Endometrium (tissue), 2 donors: ENCODE data around the gene TEAD3.
"Not testable (repeated sequence)": the region's sequence is repeated elsewhere in the genome, so short reads cannot be mapped to it uniquely, and the experiment has no call there.

Experiments used
- FAIRE-seq: peaks from 2 replicates; lab custom pipeline; 2012; peaks lifted over from hg19 to GRCh38; lab: Jason Lieb, UNC
- donor health status: control.
- donor health status: control.

Gene TEAD3

DNA sequence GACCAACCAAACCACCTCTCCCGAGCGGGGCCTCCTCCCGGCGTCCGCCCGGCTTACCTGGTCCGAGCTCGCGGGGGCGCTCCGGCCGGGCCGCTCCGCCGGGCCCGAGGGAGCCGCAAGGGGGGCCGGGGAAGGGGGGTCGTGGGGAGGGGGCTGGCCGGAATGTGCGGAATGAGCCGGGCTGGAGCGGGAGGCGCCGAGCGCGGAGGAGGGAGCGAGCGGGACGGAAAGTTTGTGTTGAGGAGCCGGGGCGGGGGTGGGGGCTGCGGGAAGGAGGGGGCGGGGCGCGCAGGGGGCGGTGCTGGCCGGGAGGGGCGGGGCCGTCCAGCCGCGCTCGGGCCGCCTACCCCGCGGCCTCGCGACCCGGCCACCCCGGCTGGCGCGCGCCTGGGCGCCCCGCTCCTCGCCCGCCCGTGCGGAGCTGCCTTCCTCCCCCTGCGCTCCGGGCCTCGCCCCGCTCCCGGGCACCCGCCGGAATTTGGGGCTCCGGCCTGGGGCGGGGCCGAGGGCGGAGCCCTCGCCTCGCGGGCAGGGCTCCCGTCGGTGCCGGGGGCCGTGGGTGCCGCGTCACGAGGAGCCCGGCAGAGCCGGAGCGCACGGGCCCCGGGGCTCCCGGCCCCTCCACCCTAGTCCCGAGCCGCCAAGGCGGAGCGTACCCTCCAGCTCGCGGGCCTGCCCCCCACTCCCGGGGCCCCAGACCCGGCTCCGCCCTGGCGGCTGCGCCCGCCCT, at the start of gene TEAD3:
Gene TEAD3, minus strand, starts transcription at position 239 of the 730 bp plus-strand sequence.
- no peak for FAIRE-seq

DNA sequence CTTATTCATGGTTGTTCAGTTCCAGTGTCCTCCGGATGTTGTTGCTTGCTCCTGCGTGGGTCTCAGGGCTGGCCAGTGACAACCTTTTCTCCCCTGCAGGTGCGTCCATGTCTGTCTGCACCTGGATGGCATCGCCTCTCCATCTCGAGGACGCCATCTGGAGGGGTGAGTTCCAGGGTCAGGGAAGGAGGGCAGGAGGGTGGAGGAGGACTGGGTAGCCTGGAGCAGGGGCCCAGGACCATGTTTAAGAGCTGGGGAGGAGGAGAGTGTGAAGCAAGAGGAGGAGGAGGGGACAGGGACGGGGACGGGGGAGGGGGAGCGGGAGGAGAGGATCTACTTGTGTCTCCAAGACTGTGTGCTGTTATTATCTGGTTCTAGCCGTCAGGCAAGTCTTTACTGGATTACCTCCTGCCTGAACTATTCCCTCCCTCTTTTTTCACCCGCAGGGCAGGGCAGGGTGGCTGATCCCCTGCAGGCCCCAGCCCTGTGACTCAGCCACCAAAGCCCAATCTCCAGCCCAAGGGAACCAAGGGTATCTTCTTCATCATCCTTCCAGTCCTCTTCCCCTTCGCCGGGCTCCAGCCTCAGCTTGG, 48.0 kb upstream of the TEAD3 start:
- FAIRE-seq, result no peak

DNA sequence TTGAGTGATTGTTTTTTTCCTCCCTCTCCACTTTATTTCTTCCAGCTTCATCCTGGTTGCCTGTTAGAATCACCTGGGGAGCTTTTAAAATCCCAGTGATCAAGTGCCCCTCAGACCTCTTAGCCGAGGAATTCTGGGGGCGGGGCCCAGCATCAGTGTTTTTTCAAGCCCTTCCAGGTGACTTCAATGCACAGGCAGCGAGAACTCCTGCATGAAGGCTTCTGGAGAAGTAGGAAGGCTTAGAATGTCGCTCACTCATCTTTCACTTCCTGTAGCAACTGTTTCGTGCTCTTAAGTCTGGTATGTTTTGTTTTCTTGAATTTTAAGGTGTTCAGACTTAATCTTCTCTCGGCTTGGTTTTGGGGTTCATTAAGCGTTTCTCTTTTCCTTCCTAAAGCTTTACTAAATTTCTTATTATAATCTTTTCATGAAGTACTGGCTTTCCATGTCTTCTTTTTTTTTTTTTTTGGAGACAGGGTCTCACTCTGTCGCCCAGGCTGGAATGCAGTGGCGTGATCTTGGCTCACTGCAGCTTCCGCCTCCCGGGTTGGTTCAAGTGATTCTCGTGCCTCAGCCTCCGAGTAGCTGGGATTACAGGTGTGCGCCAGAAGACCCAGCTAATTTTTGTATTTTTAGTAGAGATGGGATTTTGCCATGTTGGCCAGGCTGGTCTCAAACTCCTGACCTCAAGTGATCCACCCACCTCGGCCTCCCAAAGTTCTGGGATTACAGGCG, 46.7 kb upstream of the TEAD3 start:
- no peak for FAIRE-seq

DNA sequence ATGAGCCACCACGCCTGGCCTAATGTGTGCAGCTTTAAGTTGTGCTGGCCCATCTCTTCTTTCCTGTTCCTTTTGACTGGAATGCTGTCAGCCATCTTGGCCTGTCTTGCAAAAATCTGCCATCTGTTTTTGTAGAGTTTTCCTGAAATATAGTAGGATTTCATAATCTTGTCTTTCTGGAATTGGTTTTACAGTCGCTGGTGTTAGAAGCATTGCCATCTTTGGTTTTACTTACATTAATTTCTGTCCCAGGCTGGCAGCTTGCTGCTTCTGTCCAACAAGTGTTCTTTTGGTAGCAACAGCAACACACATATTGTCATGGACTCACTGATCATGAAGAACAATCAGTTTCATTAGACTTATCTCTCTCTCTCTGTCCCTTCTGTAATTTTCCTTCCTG, 45.0 kb upstream of the TEAD3 start:
- no peak for FAIRE-seq

DNA sequence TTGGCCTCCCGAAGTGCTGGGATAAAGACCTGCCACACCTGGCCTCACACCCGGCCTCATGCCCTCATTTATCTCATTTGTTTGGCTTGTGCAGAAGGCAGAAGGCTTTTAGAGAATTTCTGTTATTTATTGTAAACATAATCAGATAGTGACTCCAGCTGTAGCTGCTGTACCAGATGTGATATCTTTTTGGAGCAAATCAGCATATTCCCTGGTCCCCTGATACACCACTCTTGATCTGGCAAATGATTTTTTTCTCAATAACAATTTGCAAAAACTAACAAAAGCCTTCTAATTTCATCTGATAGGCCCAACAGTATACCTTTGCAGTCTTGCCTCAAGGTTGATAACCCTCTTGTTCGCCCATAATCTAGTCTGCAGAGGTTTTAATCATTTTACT, 42.3 kb upstream of the TEAD3 start:
- FAIRE-seq, result no peak

DNA sequence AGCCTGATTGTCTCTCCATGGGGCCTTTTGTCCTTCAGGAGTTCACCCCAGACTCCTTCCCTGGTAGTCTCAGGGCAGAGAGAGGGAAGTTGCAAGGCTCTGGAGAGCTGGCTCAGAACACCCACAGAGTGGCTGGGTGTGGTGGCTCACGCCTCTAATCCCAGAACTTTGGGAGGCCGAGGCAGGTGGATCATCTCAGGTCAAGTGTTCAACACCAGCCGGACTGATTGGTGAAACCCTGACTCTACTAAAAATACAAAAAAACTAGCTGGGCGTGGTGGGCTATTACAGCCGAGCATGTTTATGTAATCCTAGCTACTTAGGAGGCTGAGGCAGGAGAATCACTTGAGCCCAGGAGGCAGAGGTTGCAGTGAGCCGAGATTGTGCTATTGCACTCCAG, 39.0 kb upstream of the TEAD3 start:
- FAIRE-seq, result not testable (repeated sequence)

DNA sequence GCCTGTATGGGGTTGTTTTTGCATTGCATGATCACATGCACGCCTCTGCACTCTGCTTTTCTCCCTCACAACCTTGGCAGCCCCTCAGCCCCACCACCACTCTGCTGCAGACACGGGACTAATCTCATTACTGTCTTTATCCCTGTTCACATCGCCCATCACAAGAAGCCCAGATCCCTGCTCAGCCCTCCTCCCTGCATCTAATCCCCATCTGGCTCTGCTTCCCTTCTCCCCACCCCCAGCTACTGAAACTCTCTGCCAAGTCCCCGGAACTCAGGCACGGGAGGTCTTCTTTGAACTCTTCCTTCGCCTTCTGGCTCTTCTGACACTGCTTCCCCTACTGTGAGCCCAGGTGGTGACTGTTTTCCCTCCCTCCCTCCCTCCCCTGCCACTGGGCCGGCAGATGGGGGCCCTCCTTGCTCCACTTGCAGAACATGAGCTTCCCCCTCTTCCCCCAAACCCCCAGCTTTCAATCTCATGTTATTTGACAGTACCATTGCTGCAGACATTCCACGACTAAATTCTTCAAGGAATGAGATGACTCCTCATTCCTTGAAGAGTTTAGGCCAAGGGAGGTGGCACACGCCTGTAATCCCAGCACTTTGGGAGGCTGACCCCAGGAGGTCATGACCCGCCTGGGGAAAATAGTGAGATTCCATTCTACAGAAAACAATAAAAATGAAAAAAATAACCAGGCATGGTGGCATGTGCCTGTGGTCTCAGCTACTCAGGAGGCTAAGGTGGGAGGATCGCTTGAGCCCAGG, 37.7 kb upstream of the TEAD3 start:
- FAIRE-seq, result no peak

DNA sequence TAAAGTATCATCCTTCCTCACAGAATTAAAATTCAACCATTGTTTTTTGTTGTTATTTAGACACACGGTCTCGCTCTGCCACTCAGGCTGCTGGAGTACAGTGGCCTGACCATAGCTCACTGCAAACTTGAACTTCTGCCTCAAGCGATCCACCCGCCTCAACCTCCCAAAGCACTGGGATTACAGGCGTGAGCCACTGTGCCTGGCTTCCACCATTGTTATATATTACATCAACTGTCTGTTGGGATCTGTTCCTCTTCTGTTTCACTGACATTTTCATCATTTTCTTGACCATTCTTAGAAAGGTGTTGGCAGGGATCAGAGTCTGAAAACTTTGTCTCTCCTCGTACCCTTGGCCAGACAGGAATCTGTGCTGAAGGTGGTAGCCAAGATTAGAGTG, 37.1 kb upstream of the TEAD3 start:
- no peak for FAIRE-seq

DNA sequence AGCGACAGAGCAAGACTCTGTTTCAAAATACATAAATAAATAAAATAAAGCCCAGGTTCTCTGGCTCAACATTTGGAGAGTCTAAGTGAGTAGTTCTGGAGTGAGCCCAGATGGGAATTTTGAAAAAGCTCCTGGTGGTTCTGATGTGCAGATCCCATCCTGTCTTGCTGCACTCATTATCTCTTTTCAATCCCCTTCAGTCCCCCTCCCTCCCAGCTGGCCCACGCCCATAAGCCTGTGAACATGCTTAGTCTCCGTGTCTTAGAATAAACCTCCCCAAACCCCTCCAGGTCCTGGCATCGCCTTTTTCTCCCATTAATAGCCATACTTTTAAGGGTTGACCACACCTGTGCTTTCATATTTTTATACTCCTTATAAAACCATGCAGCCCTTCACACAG, 35.2 kb upstream of the TEAD3 start:
- no peak for FAIRE-seq

DNA sequence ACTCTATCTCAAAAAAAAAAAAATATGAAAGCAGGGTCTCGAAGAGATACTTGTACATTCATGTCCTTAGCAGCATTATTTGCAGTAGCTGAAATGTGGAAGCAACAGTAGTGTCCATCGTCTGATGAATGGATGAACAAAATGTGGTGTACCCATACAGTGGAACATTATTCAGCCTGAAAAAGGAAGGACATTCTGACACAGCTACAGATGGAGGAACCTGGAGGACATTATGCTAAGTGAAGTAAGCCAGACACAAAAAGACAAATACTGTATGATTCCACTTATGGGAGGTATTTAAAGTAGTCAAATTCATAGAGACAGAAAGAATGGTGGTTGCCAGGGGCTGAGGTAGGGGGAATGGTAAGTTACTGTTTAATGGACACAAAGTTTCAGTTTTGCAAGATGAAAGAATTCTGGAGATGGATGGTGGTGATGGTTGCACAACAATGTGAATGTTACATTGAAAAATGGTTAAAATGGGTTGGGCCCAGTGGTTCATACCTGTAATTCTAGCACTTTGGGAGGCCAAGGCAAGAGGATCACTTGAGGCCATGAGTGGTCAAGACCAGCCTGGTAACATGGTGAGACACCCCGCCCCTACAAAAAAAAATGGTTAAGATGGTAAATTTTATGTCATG, 27.6 kb upstream of the TEAD3 start:
- no peak for FAIRE-seq

DNA sequence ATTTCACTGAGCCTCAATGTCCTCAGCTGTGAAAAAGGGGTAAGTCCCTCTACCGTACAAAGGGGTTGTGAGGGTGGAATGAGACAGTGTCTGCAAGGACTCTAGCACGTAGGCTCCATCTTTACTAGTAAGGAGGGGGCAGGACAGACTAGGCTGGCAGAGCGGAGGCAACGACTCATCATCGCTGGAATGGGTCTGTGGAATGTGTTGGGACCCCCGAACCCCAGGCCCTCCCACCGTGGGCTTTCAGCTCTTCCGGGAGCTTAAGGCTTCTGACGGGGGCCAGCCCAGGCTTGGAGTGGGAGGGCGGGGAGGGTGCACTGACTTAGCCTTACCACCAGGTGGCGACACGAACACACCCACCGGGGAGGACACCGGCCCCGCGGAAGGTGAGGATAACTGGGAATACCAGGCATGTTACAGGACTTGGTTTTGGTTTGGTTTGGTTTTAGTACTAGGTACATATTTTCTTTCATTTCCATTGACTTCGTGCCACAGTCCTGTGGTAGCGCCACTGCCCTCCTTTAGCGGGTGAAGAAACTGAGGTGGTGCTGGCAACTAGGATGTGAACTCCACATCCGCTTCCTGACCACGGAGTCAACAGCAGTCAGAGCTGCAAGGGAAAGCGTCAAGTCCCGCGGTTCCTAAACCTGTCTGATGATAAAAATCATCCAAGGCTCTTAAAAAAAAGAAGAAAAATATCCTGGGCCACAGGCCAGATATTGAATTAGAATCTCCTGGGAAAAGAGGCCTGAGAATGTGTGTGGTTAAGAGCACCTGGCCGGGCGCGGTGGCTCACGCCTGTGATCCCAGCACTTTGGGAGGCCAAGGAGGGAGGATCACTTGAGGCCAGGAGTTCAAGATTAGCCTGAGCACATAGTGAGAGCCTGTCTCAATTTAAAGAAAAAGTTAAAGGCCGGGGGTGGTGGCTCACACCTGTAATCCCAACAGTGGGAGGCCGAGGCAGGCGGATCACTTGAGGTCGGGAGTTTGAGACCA, 26.1 kb upstream of the TEAD3 start:
- FAIRE-seq, result no peak

DNA sequence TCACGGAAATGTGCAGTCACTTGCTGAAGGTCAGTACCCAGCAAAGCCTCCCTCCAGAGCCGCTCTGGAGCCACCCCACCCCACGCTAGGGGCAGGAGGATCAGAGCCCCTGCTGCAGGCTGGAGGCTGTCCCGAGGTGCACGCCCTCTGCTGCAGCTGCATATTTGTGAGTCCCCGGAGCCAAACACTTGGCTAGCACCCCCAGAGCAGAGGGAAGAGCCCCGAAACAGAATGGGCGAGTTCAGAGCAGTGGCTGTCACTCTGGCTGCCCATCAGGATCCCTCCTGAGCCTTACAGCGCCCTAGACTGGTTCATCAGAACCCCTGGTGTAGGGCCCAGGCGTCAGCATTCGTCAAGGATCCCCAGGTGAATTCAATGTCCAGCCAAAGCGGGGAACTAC, 25.3 kb upstream of the TEAD3 start:
- FAIRE-seq, result no peak

DNA sequence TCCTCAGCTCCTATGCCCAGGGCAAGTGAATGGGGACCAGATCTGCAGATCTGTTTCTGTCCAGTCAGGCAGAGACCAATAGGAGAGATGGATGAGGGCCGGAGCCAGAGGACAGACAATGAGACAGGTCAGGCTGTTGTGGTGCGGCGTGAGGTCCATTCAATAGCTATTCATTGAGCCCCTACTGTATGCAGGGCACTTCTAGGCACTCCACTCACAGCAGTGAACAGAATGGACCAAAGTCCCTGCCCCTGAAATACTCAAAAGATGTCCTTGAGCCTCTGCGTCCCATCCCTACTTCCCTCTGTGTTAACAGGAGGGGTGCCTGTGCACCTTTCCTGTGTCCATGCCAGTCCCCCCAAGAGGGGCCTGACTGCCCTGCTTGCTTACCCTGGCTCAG, 24.4 kb upstream of the TEAD3 start:
- no peak for FAIRE-seq

DNA sequence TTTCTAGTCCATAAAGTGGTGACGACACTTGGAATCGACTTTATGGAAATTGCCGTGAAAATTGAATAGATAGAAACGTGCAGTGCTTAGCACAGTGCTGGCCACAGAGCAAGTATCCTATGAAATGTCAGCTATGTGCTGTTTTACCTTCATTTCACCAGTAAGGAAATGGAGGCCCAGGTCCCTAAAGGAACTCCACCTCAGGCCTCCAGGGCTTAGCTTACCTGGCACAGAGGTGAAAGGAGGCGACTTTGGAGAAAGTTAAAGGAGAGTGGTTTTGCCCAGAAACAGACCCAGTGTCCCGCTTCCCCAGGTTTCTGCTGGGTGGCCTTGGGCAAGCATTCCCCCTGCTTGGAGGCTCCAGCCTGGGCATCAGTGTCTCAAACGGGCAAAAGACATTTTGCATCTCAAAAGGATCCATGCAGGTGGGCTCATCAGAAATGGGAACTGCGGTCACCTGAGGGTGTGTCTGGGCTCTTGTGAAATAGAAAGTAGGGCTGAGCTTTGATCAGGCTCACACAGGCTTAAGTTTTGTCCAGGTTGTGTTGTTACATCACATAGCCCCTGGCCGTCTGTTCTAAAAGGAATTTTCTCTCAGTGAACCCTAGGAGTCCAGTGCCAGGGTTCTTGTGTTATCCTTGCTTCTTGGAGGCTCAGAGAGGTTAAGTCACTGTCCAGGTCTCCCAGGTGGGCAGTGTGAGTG, 22.6 kb upstream of the TEAD3 start:
- FAIRE-seq, result no peak

DNA sequence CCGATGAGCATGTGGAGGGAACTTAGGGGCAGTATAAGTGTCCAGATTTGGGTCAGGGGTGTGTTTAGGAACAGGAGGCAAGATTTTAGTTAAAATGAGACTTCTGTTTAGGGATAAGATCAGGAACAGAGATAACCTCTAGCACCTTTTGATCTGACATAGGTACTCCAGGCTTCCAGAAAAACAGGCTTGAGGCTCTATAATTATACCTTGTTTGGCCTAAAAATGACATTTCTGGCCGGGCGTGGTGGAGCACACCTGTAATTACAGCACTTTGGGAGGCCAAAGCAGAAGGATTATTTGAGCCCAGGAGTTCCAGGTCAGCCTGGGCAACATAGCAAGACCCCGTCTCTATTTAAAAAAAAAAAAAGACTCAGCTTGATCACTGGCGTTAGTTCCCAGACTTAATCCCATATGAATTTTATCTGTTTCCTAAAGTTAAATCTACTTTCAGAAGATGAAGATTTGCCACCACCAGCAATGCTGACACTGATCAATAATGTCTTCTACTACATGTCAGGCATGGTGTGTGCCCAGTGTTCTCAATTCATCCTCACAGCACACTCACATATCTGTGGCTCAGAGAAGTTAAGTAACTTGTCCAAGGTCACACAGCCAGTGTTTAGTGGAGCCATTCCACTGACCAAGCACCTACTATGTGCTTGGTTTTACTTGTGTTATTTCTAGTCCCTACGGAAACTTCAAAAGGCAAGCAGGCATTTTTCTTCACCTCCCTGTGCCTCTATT, 21.9 kb upstream of the TEAD3 start:
- FAIRE-seq, result no peak

DNA sequence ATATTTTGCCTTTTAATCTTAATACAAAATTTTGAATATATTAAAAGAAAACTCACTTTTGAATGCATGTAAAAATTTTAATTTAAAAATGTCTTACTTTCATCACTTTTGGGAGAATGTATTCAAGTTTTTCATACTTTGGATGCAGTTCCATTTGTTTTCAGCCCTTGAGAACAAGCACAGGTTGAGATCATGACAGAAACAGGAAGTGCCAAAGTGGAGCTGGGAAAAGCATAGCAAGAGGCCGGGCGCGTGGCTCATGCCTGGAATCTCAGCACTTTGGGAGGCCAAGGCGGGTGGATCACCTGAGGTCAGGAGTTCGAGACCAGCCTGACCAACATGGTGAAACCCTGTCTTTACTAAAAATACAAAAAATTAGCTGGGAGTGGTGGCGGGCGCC, 21.1 kb upstream of the TEAD3 start:
- FAIRE-seq, result not testable (repeated sequence)

DNA sequence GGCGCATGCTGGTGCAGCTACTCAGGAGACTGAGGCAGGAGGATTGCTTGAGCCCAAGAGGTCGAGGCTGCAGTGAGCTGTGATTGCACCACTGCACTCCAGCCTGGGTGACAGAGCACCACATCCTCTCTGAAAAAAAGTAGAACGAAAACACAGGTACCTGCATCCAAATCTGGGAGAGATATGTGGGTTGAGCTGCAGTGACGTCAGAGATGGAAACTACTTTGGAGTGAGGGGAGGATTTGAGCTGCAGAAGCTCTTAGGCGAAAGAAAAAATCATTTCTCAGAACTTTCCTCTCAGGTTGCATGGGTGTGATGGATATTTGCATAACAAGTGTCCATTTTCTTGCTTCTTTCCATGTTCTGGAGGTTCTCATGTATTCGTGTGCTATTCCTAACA, 19.8 kb upstream of the TEAD3 start:
- FAIRE-seq, result no peak

DNA sequence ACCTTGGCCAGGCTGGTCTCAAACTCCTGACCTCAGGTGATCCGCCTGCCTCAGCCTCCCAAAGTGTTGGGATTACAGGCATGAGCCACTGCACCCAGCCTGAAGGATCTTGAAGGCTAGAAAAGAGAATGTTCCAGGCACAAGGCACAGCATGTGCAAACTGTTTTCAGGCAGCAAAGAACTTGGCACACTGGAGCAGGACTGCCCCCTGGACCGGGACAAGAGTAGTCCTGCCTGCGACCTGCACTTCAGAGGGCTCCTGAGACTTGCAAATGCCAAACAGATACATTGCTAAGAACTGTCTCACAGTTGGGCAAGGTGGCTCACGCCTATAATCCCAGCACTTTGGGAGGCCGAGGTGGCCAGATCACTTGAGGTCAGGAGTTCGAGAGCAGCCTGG, 19.1 kb upstream of the TEAD3 start:
- FAIRE-seq, result not testable (repeated sequence)

DNA sequence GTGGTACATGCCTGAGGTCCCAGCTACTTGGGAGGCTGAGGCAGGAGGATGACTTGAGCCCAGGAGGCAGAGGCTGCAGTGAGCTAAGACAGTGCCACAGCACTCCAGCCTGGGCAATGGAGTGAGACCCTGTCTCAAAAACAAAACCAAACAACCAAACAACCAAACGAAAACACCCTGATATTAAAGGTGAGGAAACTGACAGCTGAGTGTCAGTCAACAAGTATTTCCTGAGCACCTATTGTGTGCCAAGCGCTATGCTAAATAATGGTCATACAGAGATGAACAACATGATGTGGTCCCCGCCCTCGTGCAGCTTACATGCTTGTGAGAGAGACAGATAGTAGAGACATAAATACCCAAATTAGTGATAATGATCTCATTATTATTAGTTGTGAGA, 17.7 kb upstream of the TEAD3 start:
- FAIRE-seq, result no peak

DNA sequence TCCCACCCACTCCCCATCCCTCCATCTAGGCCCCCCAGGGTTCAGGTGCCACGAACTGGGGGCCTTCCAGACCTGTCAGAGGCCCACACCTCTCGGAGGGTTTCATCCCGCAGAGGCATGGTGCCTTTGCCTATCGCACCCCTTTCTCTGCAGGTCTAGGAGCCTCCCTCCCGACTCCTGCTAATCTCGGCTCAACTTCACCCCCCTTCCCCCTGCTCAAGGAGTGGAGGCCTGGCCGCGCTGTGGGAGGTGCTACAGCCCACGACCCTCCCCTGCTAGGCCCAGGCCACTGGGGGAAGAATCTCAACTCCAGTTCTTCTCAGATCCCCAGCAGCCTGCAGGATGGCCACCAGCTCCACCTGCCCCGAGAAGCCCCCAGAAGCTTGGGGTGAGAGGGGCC, 15.9 kb upstream of the TEAD3 start, which contains the start of gene TULP1:
Gene TULP1, minus strand, starts transcription at position 157 of the 400 bp plus-strand sequence. Its CDS starts 38 bp downstream, at position 119.
- no peak for FAIRE-seq
